Measurements from ENCODE around the gene HBS1L. TPM values are rescaled to one million over a fixed set of nuclear protein-coding genes. Genes with fewer than 3 reads are reported as not detected.

The HBS1L gene
- total RNA-seq, 1 experiment from 2014 or later = 81.2 TPM

- H3K27ac Mint-ChIP-seq (ENCODE audit: unreplicated experiment) = no peak overlapping the region
- peaks cover 11% of the 10 kb centered on the region for H3K4me1 Mint-ChIP-seq (ENCODE audit: low read depth, unreplicated experiment)
- no peak overlapping the region for H3K4me3 ChIP-seq (ENCODE audit: low read depth, low read length)
- intact Hi-C loops (cut with micrococcal nuclease; ENCODE audit: unreplicated experiment) = no loop called here
- BruUV-seq (replicated peaks) = no TSS peak
- no peaks in the 10 kb centered on the region for H3K36me3 ChIP-seq (ENCODE audit: control insufficient read depth, insufficient read depth, low read length)
- DNase-seq = no peak
- no peaks in the 10 kb centered on the region for H3K9me3 ChIP-seq
- no peaks in the 10 kb centered on the region for H3K27me3 Mint-ChIP-seq (ENCODE audit: insufficient read depth, unreplicated experiment)
- ChIA-PET POLR2A (no interaction called here), CTCF (no interaction called here)
- no peaks in the 10 kb centered on the region for H3K27me3 ChIP-seq (replicated peaks; ENCODE audit: control insufficient read depth, insufficient read depth, low read length)
- no peak for TF ChIP-seq CTCF (IDR thresholded peaks at IDR 0.05; ENCODE audit: insufficient read depth in 1 of 2, low read depth in 1 of 2, low read length in 1 of 2, severe bottlenecking in 1 of 2, unreplicated experiment in 1 of 2)
- H3K36me3 Mint-ChIP-seq (ENCODE audit: insufficient read depth, unreplicated experiment) = no peaks in the 10 kb centered on the region
- no peaks in the 10 kb centered on the region for H3K9me3 Mint-ChIP-seq (ENCODE audit: unreplicated experiment)
- no peaks in the 10 kb centered on the region; the same call in 1 of the 2 replicates for H3K4me1 ChIP-seq
- H3K4me3 Mint-ChIP-seq (ENCODE audit: unreplicated experiment) = no peak overlapping the region
These were observed 48.2 kb downstream of the HBS1L start for GRCh38 chr6:135006386-135006914.

GRCh38 chr6:135004399-135004798, 50.2 kb downstream of the HBS1L start:
- Histone ChIP-seq H3K9me3 (no peaks in the 10 kb centered on the region), H3K4me3 (ENCODE audit: low read depth, low read length) (no peak overlapping the region), H3K36me3 (ENCODE audit: control insufficient read depth, insufficient read depth, low read length) (no peaks in the 10 kb centered on the region), H3K27me3 (replicated peaks; ENCODE audit: control insufficient read depth, insufficient read depth, low read length) (no peaks in the 10 kb centered on the region), H3K4me1 (no peaks in the 10 kb centered on the region; the same call in 1 of the 2 replicates)
- intact Hi-C loops (cut with micrococcal nuclease; ENCODE audit: unreplicated experiment) = no loop called here
- ChIA-PET POLR2A (no interaction called here), CTCF (interaction anchor here (0.7 kb wide), 1 partner anchor 1283 kb away, joined by 3 read pairs; no protein-coding TSS in a partner anchor)
- H3K4me3 Mint-ChIP-seq (ENCODE audit: unreplicated experiment) = no peak overlapping the region
- BruUV-seq (replicated peaks) = no TSS peak
- no peak overlapping the region for H3K27ac Mint-ChIP-seq (ENCODE audit: unreplicated experiment)
- H3K4me1 Mint-ChIP-seq (ENCODE audit: low read depth, unreplicated experiment) = peaks cover 11% of the 10 kb centered on the region
- no peaks in the 10 kb centered on the region for H3K27me3 Mint-ChIP-seq (ENCODE audit: insufficient read depth, unreplicated experiment)
- no peak for DNase-seq
- no peak for TF ChIP-seq CTCF (IDR thresholded peaks at IDR 0.05; ENCODE audit: insufficient read depth in 1 of 2, low read depth in 1 of 2, low read length in 1 of 2, severe bottlenecking in 1 of 2, unreplicated experiment in 1 of 2)
- H3K36me3 Mint-ChIP-seq (ENCODE audit: insufficient read depth, unreplicated experiment) = no peaks in the 10 kb centered on the region
- no peaks in the 10 kb centered on the region for H3K9me3 Mint-ChIP-seq (ENCODE audit: unreplicated experiment)

GRCh38 chr6:135002974-135003703, 51.5 kb downstream of the HBS1L start:
- CTCF ChIA-PET = no interaction called here
- no peak for DNase-seq

More at GRCh38 chr6:135002974-135003703, 51.5 kb downstream of the HBS1L start:
- no peaks in the 10 kb centered on the region for H3K27me3 Mint-ChIP-seq (ENCODE audit: insufficient read depth, unreplicated experiment)
- BruUV-seq (replicated peaks) = no TSS peak
- H3K9me3 Mint-ChIP-seq (ENCODE audit: unreplicated experiment) = no peaks in the 10 kb centered on the region
- no peak for TF ChIP-seq CTCF (IDR thresholded peaks at IDR 0.05; ENCODE audit: insufficient read depth in 1 of 2, low read depth in 1 of 2, low read length in 1 of 2, severe bottlenecking in 1 of 2, unreplicated experiment in 1 of 2)
- no peaks in the 10 kb centered on the region for H3K9me3 ChIP-seq
- no peak overlapping the region for H3K27ac Mint-ChIP-seq (ENCODE audit: unreplicated experiment)
- no peaks in the 10 kb centered on the region for H3K4me1 ChIP-seq
- H3K36me3 ChIP-seq (ENCODE audit: control insufficient read depth, insufficient read depth, low read length) = no peaks in the 10 kb centered on the region
- intact Hi-C loops (cut with micrococcal nuclease; ENCODE audit: unreplicated experiment) = no loop called here
- no peak overlapping the region for H3K4me3 ChIP-seq (ENCODE audit: low read depth, low read length)
- POLR2A ChIA-PET = no interaction called here
- H3K4me1 Mint-ChIP-seq (ENCODE audit: low read depth, unreplicated experiment) = peaks cover under 1% of the 10 kb centered on the region
- no peaks in the 10 kb centered on the region for H3K36me3 Mint-ChIP-seq (ENCODE audit: insufficient read depth, unreplicated experiment)
- no peaks in the 10 kb centered on the region for H3K27me3 ChIP-seq (replicated peaks; ENCODE audit: control insufficient read depth, insufficient read depth, low read length)
- H3K4me3 Mint-ChIP-seq (ENCODE audit: unreplicated experiment) = no peak overlapping the region

Data from Caco-2 (cell line).